Thyroid gland (tissue), 4 donors: ENCODE measurements around the gene MICALL1. TPM values are rescaled to one million over a fixed set of nuclear protein-coding genes. Genes with fewer than 3 reads are reported as not detected.
A peak's percentile ranks its signal among the peaks of the same experiment; 100 is the strongest.
"Not testable (repeated sequence)": the region's sequence is repeated elsewhere in the genome, so short reads cannot be mapped to it uniquely, and the experiment has no call there.

Source experiments
- DNase-seq, 2 donors: peaks; one replicate each; pipeline ENCODE4 v3.0.0-alpha.2; 2019
- H3K27ac ChIP-seq, 3 donors: fragments of 200-600 bp; sonication (generic); 1 replicate in 2 of 3; 2 replicates in 1 of 3; pipeline ENCODE4 v1.5.1; 2016 to 2019; ENCODE audit warnings: mild to moderate bottlenecking in 1 of 3, moderate library complexity in 1 of 3
- H3K27me3 ChIP-seq: fragments of 200-600 bp; sonication (generic); one replicate; pipeline ENCODE4 v1.5.1; 2019
- H3K36me3 ChIP-seq, 2 donors: fragments of 200-600 bp; sonication (generic); one replicate each; pipeline ENCODE4 v1.5.1; 2016 to 2019
- H3K4me1 ChIP-seq, 2 donors: fragments of 200-600 bp; sonication (generic); one replicate each; pipeline ENCODE4 v1.5.1; 2017 to 2019
- H3K4me3 ChIP-seq, 3 donors: fragments of 200-600 bp; sonication (generic); replicated peaks in 1 of 3; 1 replicate in 2 of 3; 2 replicates in 1 of 3; pipeline ENCODE4 v1.5.1; 2016; ENCODE audit warnings: mild to moderate bottlenecking in 1 of 3
- H3K9me3 ChIP-seq: fragments of 200-600 bp; sonication (generic); one replicate; pipeline ENCODE4 v1.5.1; 2017
- CTCF ChIP-seq, 6 experiments: fragments of 200-600 bp in 3 of 6; fragments of 450-650 bp in 3 of 6; sonication (generic) in 3 of 6; IDR thresholded peaks; one replicate each; pipeline ENCODE4 v1.5.1; 2016 to 2019; ENCODE audit warnings: antibody characterized with exemption in 6 of 6, mild to moderate bottlenecking in 2 of 6, inconsistent platforms in 1 of 6, moderate library complexity in 1 of 6
- POLR2A ChIP-seq, 2 donors: fragments of 450-650 bp; IDR thresholded peaks; one replicate each; pipeline ENCODE4 v1.6.1; 2017; ENCODE audit warnings: antibody characterized with exemption in 2 of 2, mild to moderate bottlenecking in 2 of 2, moderate library complexity in 1 of 2
- WGBS, 2 donors: methylation state at CpG; one replicate each; pipeline ENCODE4 v1.1.5; 2017; 5-methylcytosine and 5-hydroxymethylcytosine counted together
- intact Hi-C: fragments of 100-400 bp; cut with DNase I; formaldehyde crosslinking; loops from one replicate; pipeline ENCODE4 v1.15.1; 2023
- total RNA-seq, 4 donors: library from RNA; depleted of rRNA; stranded (reverse); fragments of >200 nt; gene quantifications; one replicate each; pipeline ENCODE4 v1.2.3, GENCODE V29; 2016

The MICALL1 gene
- total RNA-seq, 4 donors from 2014 or later = 22.2 to 48.3 (median 30.8) TPM

DNA sequence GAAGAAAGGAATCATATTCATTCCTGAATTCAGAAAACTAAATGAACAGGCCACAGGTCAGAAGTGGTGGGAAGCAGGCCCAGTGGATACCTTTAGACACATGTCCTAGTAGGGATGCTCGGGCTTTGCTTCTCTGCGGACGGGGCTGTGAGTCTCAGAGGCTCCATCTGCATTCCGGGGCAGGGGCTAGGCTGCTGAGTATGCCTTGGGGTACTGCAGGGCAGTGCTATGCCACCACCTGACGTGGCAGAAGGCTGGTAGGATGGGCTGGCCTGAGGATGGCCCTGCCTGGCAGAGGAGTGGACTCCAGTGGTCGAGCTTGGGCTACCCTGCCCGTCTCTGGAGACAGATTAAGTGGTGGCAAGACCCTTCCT, 37.7 kb downstream of the MICALL1 start:
- no peaks in the 10 kb centered on the region for H3K27me3 ChIP-seq
- H3K36me3 ChIP-seq = peaks cover 21% of the 10 kb centered on the region in 2 donors
- intact Hi-C loops = no loop called here
- no peaks in the 10 kb centered on the region for H3K9me3 ChIP-seq
- TF ChIP-seq CTCF (IDR thresholded peaks at IDR 0.05) (no peak), POLR2A (IDR thresholded peaks at IDR 0.05) (no peak)
- no peak overlapping the region for H3K4me3 ChIP-seq
- WGBS, 2 donors = 88 to 90% methylated on average over 6 of the region's 7 CpGs
- DNase-seq = no peak
- peaks cover 7 to 11% of the 10 kb centered on the region in 2 donors for H3K4me1 ChIP-seq
- peak overlapping the region in 2 of 3 donors; percentile 24 to 33 for H3K27ac ChIP-seq

GRCh38 chr22:37944423-37944822, 38.3 kb downstream of the MICALL1 start:
- H3K27me3 ChIP-seq, DNase-seq, H3K27ac ChIP-seq, intact Hi-C loops, H3K4me3 ChIP-seq, H3K9me3 ChIP-seq: not testable (repeated sequence)
- WGBS, 2 donors = 93 to 94% methylated on average over 11 of the region's 11 CpGs
- H3K36me3 ChIP-seq = peaks cover 19 to 21% of the 10 kb centered on the region in 2 donors
- H3K4me1 ChIP-seq = peaks cover 7 to 11% of the 10 kb centered on the region in 2 donors

- H3K27ac ChIP-seq, H3K27me3 ChIP-seq, H3K9me3 ChIP-seq, H3K36me3 ChIP-seq, DNase-seq, H3K4me3 ChIP-seq: not testable (repeated sequence)
- peaks cover 7 to 14% of the 10 kb centered on the region in 2 donors for H3K4me1 ChIP-seq
- WGBS, 2 donors = 92 to 96% methylated on average over 14 of the region's 14 CpGs
- intact Hi-C loops = loop anchor here (5.0 kb wide), 1 partner anchor 45 kb away; no protein-coding TSS in a partner anchor
These were observed 41.2 kb downstream of the MICALL1 start for GRCh38 chr22:37947142-37947795.

DNA sequence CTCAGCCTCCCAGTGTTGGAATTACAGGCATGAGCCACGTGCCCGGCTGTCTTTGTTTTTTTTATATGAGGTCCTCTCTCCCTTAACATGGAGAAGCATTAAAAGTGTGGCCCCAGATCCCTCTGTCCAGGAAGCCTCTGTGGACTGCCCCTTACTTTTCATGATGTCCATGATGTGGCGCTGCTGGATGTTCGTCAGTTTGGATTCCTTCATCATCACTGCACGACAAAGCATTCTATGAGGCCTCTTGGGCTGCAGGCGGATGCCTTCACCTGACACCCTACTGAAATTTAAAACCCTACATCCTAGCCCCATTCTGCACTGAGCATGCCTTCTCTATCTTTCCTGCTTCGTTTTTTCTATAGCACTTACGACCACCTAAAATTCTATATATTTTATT, 45.2 kb downstream of the MICALL1 start:
- intact Hi-C loops = no loop called here
- no peaks in the 10 kb centered on the region for H3K9me3 ChIP-seq
- H3K27me3 ChIP-seq = no peaks in the 10 kb centered on the region
- no peaks in the 10 kb centered on the region for H3K36me3 ChIP-seq
- H3K4me1 ChIP-seq = peaks cover 15 to 20% of the 10 kb centered on the region in 2 donors
- H3K4me3 ChIP-seq = no peak overlapping the region
- no peak overlapping the region for H3K27ac ChIP-seq
- 58 to 71% methylated on average over 8 of the region's 8 CpGs for WGBS, 2 donors
- no peak for DNase-seq
- no peak for TF ChIP-seq POLR2A (IDR thresholded peaks at IDR 0.05)
- no peak for TF ChIP-seq CTCF (IDR thresholded peaks at IDR 0.05)

GRCh38 chr22:37952629-37953028, 46.5 kb downstream of the MICALL1 start:
- H3K9me3 ChIP-seq, H3K27me3 ChIP-seq, intact Hi-C loops, DNase-seq, H3K27ac ChIP-seq: not testable (repeated sequence)
- peaks cover 15 to 20% of the 10 kb centered on the region in 2 donors for H3K4me1 ChIP-seq
- peak overlapping the region in 2 of 3 donors; percentile 69 to 78 for H3K4me3 ChIP-seq
- 11 to 12% methylated on average over 18 to 20 of the region's 20 CpGs for WGBS, 2 donors
- peaks cover 0 to 11% of the 10 kb centered on the region in 2 donors for H3K36me3 ChIP-seq

DNA sequence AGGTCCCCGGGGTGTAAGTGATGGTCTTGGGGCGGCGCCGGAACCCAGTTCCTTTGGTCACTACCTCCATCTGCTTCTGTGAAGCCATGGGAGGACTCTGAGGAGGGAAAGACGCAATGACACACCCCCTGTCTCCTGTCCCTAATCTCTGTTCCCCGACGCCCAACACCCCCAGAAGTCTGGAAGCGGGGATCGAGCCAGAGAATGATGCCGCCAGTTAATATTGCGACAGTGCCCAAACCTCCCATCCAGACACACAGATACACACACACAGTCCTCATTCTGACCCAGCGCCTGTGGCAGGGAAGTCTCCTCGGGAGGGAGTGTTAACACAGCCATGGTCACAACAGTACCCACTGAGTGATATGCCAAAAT, 47.0 kb downstream of the MICALL1 start:
- no peak for TF ChIP-seq POLR2A (IDR thresholded peaks at IDR 0.05)
- TF ChIP-seq CTCF (IDR thresholded peaks at IDR 0.05) = no peak
- no peak overlapping the region for H3K27ac ChIP-seq
- WGBS, 2 donors = 2% methylated on average over 7 to 13 of the region's 13 CpGs
- H3K27me3 ChIP-seq = no peaks in the 10 kb centered on the region
- peaks cover 15 to 20% of the 10 kb centered on the region in 2 donors for H3K4me1 ChIP-seq
- H3K36me3 ChIP-seq = peaks cover 0 to 16% of the 10 kb centered on the region in 2 donors
- intact Hi-C loops = no loop called here
- DNase-seq = peak in 1 of 2 donors; percentile 8
- H3K9me3 ChIP-seq = no peaks in the 10 kb centered on the region
- peak overlapping the region; percentile 61 to 78 (median 69) for H3K4me3 ChIP-seq
